Bone marrow (tissue), 2 donors: ENCODE data around the gene COL5A2.

Source experiments
- DNase-seq, 2 donors: peaks; one replicate each; lab custom pipeline; 2025; lab: John Stamatoyannopoulos, UW

The COL5A2 gene

GRCh38 chr2:189049709-189050164, 129.8 kb downstream of the COL5A2 start:
- no peak for DNase-seq

DNA sequence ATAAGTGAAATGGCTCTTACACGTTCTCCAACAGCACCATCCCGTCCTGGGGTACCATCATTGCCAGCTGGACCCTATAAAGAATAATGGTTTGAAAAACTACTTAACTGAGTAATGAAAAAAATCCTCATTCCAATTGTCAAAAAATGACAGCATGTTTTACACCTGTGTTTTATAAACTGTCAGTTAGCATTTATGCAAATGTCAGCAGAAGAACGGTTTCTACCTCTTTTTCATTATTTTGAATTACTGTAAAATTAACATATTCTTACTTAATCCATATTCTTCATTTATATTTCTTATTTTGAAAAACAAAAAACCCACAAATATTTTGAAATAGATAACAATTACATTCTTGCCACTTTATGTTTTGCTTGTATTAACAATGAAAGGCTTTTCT, 131.4 kb downstream of the COL5A2 start:
- DNase-seq, result no peak

DNA sequence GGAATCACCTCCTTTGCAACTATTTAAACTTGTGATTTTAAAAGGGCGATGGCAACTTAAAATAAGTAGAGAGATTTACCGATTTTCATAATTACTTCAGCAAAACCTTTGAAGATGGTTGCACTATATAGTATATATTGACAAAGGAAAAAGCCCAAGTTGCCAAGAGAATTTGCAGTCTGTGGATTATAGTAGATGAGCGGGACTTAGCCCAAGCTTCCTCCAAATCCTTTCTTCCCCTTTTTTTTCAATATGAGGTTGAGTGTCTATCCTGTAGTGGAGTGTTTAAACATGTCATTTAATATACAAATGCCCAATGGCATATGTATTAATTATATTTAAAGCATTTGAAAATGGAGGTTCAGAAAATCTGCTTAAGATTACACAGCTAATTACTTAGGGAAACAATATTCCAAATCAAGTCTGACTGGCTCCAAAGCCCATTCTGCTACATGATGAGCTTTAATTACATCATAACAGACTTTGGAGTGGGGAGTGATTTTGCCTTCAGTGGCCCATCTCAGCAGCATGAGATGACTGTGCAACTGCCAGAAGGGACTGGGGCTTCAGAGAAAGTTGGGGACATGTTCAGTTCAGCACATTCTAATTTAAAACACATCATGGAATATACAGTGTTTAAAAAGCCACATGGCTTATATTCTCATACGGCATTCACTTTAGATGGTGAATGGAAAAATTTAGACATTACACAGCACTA, 132.2 kb downstream of the COL5A2 start:
- DNase-seq, result no peak

GRCh38 chr2:189046320-189046719, 133.2 kb downstream of the COL5A2 start:
- DNase-seq, result no peak

GRCh38 chr2:189045836-189046235, 133.7 kb downstream of the COL5A2 start:
- no peak for DNase-seq

DNA sequence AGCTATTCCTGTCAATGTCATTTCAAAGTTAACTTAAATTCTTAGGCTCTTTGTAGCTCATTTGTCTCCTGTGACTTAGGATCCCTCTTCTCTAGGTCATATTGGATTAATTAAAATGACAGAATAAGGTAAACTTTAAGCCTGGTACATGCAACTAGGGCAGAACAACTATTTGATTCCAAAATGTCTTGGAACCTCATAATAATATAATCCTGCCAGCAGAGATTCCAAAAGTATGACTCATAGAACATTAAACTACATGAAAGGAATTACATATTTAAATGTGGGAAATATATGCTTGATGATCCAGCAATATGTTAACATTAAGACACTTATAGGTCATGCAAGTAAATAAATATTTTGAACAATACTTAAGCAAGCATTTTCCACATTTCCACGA, 142.0 kb downstream of the COL5A2 start:
- no peak for DNase-seq

- no peak for DNase-seq
Measured at GRCh38 chr2:189024901-189025618, 154.5 kb downstream of the COL5A2 start.

DNA sequence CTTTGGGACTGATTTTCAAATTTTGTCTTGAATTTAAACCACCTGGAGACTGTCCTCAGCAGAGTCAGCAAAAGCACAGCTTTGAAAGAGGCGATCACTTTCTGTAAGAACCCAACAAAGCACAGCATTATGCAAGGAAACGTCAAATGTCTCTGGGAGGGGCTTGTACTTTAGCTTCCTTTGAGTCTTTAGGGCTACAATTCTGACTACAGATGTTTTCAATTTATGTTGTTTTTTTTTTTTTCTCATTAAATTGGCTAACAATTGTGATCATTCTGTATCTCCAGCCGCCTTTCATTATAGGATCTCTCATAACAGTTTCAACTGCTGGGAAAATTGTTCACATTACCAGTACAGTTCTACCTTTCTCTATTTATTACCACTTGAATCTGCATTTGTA, 157.1 kb downstream of the COL5A2 start:
- DNase-seq, result no peak

DNA sequence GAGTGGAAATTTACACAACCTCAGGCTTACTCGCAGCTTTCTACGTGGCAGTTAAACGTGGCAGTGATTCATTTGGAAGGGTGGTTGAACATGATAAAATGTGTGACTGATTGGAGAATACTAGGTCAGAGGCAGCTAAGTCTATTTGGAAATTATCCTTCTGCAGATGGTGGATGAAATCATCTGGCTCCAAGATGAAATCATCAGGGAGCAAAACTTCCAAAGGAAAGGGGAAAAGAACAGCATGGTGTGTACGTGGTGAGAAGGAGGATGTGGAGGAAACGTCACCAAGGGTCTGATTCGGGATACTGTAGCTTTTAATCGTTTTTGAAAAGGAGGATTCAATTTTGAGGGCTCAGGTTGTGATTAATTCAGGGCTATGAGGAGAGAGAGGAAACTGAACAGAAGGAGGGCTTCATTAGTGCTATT, 157.5 kb downstream of the COL5A2 start:
- no peak for DNase-seq

DNA sequence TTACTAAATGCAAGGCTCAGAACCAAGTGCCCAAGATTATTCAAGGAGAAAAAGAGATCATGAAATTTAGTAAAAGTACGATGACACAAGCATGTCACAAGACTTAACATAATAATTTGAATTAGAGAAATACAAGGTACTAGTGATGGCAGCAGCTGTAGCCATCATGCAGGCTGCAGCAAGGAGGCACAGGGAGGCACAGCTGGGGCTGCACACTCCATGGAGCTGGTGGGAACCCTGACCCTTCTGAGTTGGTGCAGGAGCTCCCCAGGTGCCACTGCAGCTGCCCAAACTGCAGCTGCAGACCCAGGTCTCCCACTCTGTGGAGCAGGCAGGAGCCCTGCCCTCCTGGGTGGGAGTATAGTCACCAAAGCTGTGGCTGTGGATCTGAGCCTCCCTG, 159.4 kb downstream of the COL5A2 start:
- DNase-seq, result no peak

DNA sequence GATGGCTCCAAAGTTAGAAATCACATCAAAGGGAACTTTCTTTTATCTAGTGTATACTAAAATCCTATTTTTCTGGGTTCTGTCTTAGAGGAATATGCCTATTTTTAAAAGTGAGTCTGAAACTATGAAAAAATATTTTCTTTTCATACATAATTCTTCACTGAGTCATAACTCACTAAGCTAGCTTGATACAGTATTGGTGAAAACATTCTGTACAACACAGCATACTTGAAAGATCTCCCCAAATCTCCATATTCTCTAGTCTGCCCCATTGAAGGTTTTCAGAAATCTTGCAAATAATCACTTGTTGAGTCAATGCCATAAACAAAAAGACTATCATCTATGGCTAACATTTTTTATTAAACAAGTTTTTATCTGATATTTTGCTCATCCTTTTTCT, 160.9 kb downstream of the COL5A2 start:
- no peak for DNase-seq

- DNase-seq, result no peak
Measured at GRCh38 chr2:189016311-189016861, 163.2 kb downstream of the COL5A2 start.

DNA sequence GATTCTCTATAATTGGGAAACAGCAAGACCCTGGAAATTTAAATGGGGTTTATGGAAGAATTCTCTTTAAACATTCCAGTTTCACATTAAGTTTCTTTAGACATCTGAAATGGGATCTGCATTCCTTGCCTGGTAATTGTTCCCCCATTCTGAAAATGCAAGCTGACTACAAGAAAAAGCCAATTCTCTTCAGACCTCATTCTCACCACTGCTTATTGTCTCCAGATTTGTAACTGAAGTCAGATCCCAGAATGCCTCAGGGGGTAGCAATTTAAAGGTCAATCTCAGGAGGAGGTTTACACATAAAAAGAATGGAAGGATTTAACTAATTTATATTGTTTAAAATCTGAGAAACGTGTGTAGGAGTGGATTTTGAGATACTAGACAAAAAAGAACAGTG, 164.2 kb downstream of the COL5A2 start:
- DNase-seq, result no peak

- no peak for DNase-seq
Measured at GRCh38 chr2:189014449-189015138, 165.0 kb downstream of the COL5A2 start.

DNA sequence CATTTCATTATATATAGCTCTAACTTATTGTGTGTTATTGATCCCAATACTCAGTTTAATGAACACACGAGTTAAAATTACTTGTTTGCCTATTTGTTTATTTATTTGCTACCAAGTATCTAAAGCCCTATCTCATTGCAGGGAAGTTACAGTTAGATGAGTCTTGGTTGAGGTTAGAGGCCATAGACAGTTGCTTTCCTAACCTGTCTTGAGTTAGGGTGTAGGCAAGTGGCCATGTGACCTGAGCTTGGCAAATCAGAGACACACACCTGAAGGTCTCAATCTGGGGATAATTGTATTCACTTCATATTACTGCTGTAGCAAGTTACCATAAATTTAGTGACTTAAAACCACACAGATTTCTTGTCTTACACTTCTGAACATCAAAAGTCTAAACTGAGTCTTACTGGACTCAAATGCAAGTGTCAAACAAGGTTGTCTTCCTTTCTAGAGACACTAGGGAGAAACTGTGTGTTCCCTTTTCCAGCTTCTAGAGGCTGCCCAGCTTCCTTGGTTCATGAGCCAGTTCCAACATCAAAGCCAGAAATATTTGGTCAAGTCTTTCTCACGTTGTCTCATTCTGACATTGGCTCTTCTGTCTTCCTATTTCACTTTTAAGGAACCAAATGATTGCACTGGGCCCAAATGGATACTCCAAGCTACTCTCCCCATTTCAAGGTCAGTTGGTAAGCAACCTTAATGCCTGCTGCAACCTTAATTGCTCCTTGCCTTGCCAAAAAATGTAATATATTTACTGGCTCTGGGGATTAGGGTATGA, 165.7 kb downstream of the COL5A2 start:
- no peak for DNase-seq

DNA sequence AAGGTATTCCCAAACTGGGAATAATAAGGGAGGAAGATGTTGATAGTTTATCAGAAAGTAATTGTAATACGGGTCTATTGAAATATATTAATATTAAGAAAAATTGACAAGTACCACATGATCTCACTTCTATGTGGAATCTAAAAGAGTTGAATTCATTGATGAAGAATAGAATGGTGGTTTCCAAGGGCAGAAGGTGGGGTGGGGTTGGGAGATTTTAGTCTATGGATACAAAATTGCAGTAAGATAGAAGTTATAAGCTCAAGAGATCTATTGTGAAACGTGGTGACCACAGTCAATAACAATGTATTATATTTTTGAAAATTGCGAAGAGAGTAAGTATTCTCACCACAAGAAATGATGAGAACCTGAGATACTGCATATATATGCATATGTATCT, 166.5 kb downstream of the COL5A2 start:
- no peak for DNase-seq

- no peak for DNase-seq
Measured at GRCh38 chr2:189012351-189012750, 167.2 kb downstream of the COL5A2 start.

GRCh38 chr2:189010536-189010935, 169.0 kb downstream of the COL5A2 start:
- no peak for DNase-seq

DNA sequence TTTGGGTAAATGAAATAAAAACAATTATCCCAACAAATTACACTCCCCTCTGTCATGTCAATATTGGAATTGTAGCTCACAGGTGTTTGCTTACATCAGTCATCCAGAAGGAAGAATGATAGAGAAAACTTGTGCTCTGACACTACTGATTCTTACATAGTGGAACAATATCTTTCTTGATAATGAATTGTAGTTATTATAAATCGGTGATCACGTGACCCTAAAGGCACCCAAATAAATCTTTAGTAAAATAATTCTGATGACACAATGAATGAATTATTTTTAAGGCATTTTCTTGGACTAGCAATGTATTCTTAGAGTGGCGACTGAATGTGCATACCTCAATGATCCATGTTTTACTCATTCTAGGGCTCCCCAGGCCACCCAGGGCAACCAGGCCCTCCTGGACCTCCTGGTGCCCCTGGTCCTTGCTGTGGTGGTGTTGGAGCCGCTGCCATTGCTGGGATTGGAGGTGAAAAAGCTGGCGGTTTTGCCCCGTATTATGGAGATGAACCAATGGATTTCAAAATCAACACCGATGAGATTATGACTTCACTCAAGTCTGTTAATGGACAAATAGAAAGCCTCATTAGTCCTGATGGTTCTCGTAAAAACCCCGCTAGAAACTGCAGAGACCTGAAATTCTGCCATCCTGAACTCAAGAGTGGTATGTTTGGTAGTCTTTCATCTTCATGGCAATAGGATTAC, 170.9 kb downstream of the COL5A2 start:
- DNase-seq, result no peak

DNA sequence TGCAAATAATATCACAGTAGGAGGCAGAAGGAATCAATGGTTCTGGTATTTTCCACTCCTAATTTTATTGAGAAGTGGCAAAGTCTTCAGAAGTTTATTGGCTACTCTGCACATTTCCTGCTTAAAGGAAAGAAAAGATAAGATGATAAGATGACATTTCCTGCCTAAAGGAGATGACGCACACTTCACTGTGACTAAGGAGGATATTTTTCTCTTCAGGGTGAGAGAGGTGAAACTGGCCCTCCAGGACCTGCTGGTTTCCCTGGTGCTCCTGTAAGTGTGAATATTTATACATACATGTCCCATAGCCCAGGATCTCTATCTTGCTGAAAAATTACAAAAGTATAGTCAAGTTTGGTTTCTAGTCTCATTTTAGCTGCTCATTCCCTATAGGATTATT, 177.5 kb downstream of the COL5A2 start:
- no peak for DNase-seq

GRCh38 chr2:189000221-189000620, 179.3 kb downstream of the COL5A2 start:
- DNase-seq, result no peak
